Measurements from ENCODE around the gene HELT. TPM values are rescaled to one million over a fixed set of nuclear protein-coding genes. Genes with fewer than 3 reads are reported as not detected.
"Not testable (repeated sequence)": the region's sequence is repeated elsewhere in the genome, so short reads cannot be mapped to it uniquely, and the experiment has no call there.

The HELT gene
- total RNA-seq, 2 donors from 2014 or later: not detected

GRCh38 chr4:184994010-184994622 lies 24.2 kb upstream of the HELT start:
- H3K36me3 Mint-ChIP-seq: no peaks in the 10 kb centered on the region
- no peak overlapping the region for H3K27ac Mint-ChIP-seq
- DNase-seq (ENCODE audit: low spot score in 2 of 2): no peak
- no peak for ATAC-seq
- no peaks in the 10 kb centered on the region for H3K9me3 Mint-ChIP-seq

GRCh38 chr4:184994623-184995010 lies 23.7 kb upstream of the HELT start:
- DNase-seq (ENCODE audit: low spot score in 2 of 2) (no peak), ATAC-seq (no peak)
- no peaks in the 10 kb centered on the region for H3K36me3 Mint-ChIP-seq
- no peak overlapping the region for H3K27ac Mint-ChIP-seq
- no peaks in the 10 kb centered on the region for H3K9me3 Mint-ChIP-seq

GRCh38 chr4:184997656-184998055 lies 20.6 kb upstream of the HELT start:
- not testable (repeated sequence) for H3K36me3 Mint-ChIP-seq; H3K27ac Mint-ChIP-seq; H3K9me3 Mint-ChIP-seq; ATAC-seq; DNase-seq (ENCODE audit: low spot score in 2 of 2)

- H3K36me3 Mint-ChIP-seq: no peaks in the 10 kb centered on the region
- DNase-seq (ENCODE audit: low spot score in 2 of 2) (no peak), ATAC-seq (no peak)
- H3K27ac Mint-ChIP-seq: no peak overlapping the region
- H3K9me3 Mint-ChIP-seq: no peaks in the 10 kb centered on the region
Measured at GRCh38 chr4:185002784-185003183, 15.5 kb upstream of the HELT start.

GRCh38 chr4:185003596-185004351 lies 14.5 kb upstream of the HELT start:
- DNase-seq (ENCODE audit: low spot score in 2 of 2): no peak
- ATAC-seq: no peak
- Mint-ChIP-seq H3K36me3 (no peaks in the 10 kb centered on the region), H3K27ac (no peak overlapping the region), H3K9me3 (no peaks in the 10 kb centered on the region)

- ATAC-seq: peak; percentile 67 to 79
- H3K27ac Mint-ChIP-seq: peak overlapping the region in 1 of 2 donors; percentile 43
Measured at GRCh38 chr4:185004562-185005218, 13.6 kb upstream of the HELT start.

GRCh38 chr4:185005219-185005819 lies 13.0 kb upstream of the HELT start:
- peak overlapping the region in 1 of 2 donors; percentile 43 for H3K27ac Mint-ChIP-seq
- no peaks in the 10 kb centered on the region for H3K9me3 Mint-ChIP-seq
- peak in 1 of 2 donors; percentile 85 for DNase-seq (ENCODE audit: low spot score in 2 of 2)
- H3K36me3 Mint-ChIP-seq: no peaks in the 10 kb centered on the region
- peak; percentile 96 for ATAC-seq

More at GRCh38 chr4:185004562-185005218, 13.6 kb upstream of the HELT start:
- no peaks in the 10 kb centered on the region for H3K9me3 Mint-ChIP-seq
- DNase-seq (ENCODE audit: low spot score in 2 of 2): no peak
- no peaks in the 10 kb centered on the region for H3K36me3 Mint-ChIP-seq

GRCh38 chr4:185011408-185011807 lies 6.9 kb upstream of the HELT start:
- no peak for DNase-seq (ENCODE audit: low spot score in 2 of 2)
- no peaks in the 10 kb centered on the region for H3K9me3 Mint-ChIP-seq
- H3K27ac Mint-ChIP-seq: no peak overlapping the region

GRCh38 chr4:185013417-185014125 lies 4.7 kb upstream of the HELT start:
- ATAC-seq: peak in 1 of 2 donors; percentile 64

More at GRCh38 chr4:185011408-185011807, 6.9 kb upstream of the HELT start:
- H3K36me3 Mint-ChIP-seq: no peaks in the 10 kb centered on the region
- no peak for ATAC-seq

GRCh38 chr4:185015108-185015507 lies 3.2 kb upstream of the HELT start:
- no peak for ATAC-seq
- no peaks in the 10 kb centered on the region for H3K36me3 Mint-ChIP-seq

More at GRCh38 chr4:185013417-185014125, 4.7 kb upstream of the HELT start:
- no peaks in the 10 kb centered on the region for H3K36me3 Mint-ChIP-seq
- no peak overlapping the region for H3K27ac Mint-ChIP-seq
- no peaks in the 10 kb centered on the region for H3K9me3 Mint-ChIP-seq
- no peak for DNase-seq (ENCODE audit: low spot score in 2 of 2)

GRCh38 chr4:185016101-185016940 lies 2.0 kb upstream of the HELT start:
- Mint-ChIP-seq H3K36me3 (no peaks in the 10 kb centered on the region), H3K27ac (no peak overlapping the region), H3K9me3 (no peaks in the 10 kb centered on the region)
- ATAC-seq (no peak), DNase-seq (ENCODE audit: low spot score in 2 of 2) (no peak)

More at GRCh38 chr4:185015108-185015507, 3.2 kb upstream of the HELT start:
- H3K9me3 Mint-ChIP-seq: no peaks in the 10 kb centered on the region
- no peak for DNase-seq (ENCODE audit: low spot score in 2 of 2)
- H3K27ac Mint-ChIP-seq: no peak overlapping the region

- Mint-ChIP-seq H3K36me3 (no peaks in the 10 kb centered on the region), H3K9me3 (no peaks in the 10 kb centered on the region), H3K27ac (no peak overlapping the region)
- ATAC-seq: no peak
- DNase-seq (ENCODE audit: low spot score in 2 of 2): no peak
Measured at GRCh38 chr4:185016946-185017758, 1.1 kb upstream of the HELT start.

- H3K36me3 Mint-ChIP-seq: no peaks in the 10 kb centered on the region
- no peaks in the 10 kb centered on the region for H3K9me3 Mint-ChIP-seq
- DNase-seq (ENCODE audit: low spot score in 2 of 2) (no peak), ATAC-seq (no peak)
- H3K27ac Mint-ChIP-seq: no peak overlapping the region
Measured at GRCh38 chr4:185018834-185019455, 655 bp downstream of the HELT start.

- Mint-ChIP-seq H3K9me3 (no peaks in the 10 kb centered on the region), H3K36me3 (no peaks in the 10 kb centered on the region), H3K27ac (no peak overlapping the region)
- no peak for DNase-seq (ENCODE audit: low spot score in 2 of 2)
- ATAC-seq: peak in 1 of 2 donors; percentile 7
Measured at GRCh38 chr4:185019456-185020292, 1.4 kb downstream of the HELT start.

Data from activated naive CD4-positive, alpha-beta T cell treated with anti-CD3 and anti-CD28 coated beads, Interleukin-2, amount 50 U/mL, for 72 hours (primary cell).